ENCODE measurements around the gene MYH15. TPM values are rescaled to one million over a fixed set of nuclear protein-coding genes. Genes with fewer than 3 reads are reported as not detected.

Gene MYH15
- total RNA-seq, 1 experiment from 2014 or later, result 0.09 TPM

DNA sequence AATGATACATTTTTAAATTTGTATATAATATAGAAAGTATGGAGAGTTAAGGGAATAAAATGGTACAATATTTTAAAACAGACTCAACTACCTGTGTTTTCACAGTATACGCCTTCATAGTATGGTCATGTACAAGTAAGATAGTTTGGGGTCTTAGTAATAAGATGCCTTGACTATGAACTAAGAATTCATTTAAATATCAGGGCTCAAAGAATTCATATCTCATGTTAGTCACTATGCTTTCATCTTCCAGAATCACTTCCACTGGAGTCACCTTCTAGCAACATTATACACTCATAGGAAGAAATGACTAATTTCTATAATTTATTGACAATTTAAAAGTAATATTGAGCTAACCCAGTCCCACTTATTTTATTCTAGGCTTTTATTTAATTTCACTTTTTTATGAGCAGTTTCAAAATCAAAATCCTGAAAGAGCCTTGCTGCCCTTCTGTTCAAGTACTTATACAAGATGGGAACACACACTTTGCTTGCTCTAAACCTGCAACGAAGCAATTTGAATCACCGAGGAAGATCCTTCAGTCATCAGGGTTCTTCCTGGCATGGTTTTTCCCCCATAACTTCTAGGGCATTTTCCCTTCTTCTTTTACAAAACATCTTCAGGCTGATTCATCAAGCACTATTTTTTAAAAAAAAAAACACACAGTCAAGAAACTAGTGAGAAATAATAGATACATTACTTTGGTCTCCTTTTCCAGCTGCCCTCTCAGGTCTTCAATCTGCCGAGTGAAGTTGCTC is 94.1 kb downstream of the MYH15 start (continued):
- TF ChIP-seq, protein P1, sequence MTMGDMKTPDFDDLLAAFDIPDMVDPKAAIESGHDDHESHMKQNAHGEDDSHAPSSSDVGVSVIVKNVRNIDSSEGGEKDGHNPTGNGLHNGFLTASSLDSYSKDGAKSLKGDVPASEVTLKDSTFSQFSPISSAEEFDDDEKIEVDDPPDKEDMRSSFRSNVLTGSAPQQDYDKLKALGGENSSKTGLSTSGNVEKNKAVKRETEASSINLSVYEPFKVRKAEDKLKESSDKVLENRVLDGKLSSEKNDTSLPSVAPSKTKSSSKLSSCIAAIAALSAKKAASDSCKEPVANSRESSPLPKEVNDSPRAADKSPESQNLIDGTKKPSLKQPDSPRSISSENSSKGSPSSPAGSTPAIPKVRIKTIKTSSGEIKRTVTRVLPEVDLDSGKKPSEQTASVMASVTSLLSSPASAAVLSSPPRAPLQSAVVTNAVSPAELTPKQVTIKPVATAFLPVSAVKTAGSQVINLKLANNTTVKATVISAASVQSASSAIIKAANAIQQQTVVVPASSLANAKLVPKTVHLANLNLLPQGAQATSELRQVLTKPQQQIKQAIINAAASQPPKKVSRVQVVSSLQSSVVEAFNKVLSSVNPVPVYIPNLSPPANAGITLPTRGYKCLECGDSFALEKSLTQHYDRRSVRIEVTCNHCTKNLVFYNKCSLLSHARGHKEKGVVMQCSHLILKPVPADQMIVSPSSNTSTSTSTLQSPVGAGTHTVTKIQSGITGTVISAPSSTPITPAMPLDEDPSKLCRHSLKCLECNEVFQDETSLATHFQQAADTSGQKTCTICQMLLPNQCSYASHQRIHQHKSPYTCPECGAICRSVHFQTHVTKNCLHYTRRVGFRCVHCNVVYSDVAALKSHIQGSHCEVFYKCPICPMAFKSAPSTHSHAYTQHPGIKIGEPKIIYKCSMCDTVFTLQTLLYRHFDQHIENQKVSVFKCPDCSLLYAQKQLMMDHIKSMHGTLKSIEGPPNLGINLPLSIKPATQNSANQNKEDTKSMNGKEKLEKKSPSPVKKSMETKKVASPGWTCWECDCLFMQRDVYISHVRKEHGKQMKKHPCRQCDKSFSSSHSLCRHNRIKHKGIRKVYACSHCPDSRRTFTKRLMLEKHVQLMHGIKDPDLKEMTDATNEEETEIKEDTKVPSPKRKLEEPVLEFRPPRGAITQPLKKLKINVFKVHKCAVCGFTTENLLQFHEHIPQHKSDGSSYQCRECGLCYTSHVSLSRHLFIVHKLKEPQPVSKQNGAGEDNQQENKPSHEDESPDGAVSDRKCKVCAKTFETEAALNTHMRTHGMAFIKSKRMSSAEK (CRISPR knock-in tag; IDR thresholded peaks at IDR 0.05; ENCODE audit: borderline replicate concordance), result no peak
- no peak for TF ChIP-seq GABPB1 (CRISPR knock-in tag; IDR thresholded peaks at IDR 0.05)

GRCh38 chr3:108415661-108416060 is 94.7 kb downstream of the MYH15 start:
- Mint-ChIP-seq H3K4me1 (no peaks in the 10 kb centered on the region), H3K27ac (no peak overlapping the region), H3K36me3 (no peaks in the 10 kb centered on the region), H3K27me3 (ENCODE audit: low read depth) (no peaks in the 10 kb centered on the region; the same call in 1 of the 2 replicates), H3K4me3 (no peak overlapping the region), H3K9me3 (peaks cover 9% of the 10 kb centered on the region; the same call in 1 of the 2 replicates)
- DNase-seq (ENCODE audit: low spot score), result no peak
- TF ChIP-seq ZNF121 (CRISPR knock-in tag; IDR thresholded peaks at IDR 0.05), result no peak
- TF ChIP-seq GTF2I (CRISPR knock-in tag; conservative IDR thresholded peaks at IDR 0.05), result no peak
- TF ChIP-seq, protein P2, sequence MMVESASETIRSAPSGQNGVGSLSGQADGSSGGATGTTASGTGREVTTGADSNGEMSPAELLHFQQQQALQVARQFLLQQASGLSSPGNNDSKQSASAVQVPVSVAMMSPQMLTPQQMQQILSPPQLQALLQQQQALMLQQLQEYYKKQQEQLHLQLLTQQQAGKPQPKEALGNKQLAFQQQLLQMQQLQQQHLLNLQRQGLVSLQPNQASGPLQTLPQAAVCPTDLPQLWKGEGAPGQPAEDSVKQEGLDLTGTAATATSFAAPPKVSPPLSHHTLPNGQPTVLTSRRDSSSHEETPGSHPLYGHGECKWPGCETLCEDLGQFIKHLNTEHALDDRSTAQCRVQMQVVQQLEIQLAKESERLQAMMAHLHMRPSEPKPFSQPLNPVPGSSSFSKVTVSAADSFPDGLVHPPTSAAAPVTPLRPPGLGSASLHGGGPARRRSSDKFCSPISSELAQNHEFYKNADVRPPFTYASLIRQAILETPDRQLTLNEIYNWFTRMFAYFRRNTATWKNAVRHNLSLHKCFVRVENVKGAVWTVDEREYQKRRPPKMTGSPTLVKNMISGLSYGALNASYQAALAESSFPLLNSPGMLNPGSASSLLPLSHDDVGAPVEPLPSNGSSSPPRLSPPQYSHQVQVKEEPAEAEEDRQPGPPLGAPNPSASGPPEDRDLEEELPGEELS (CRISPR knock-in tag; IDR thresholded peaks at IDR 0.05), result no peak
- TF ChIP-seq ATF6 (CRISPR knock-in tag; IDR thresholded peaks at IDR 0.05), result no peak
- TF ChIP-seq, protein P3, sequence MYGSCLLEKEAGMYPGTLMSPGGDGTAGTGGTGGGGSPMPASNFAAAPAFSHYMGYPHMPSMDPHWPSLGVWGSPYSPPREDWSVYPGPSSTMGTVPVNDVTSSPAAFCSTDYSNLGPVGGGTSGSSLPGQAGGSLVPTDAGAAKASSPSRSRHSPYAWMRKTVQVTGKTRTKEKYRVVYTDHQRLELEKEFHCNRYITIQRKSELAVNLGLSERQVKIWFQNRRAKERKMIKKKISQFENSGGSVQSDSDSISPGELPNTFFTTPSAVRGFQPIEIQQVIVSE (CRISPR knock-in tag; IDR thresholded peaks at IDR 0.05; ENCODE audit: borderline replicate concordance), result no peak
- ChIA-PET POLR2A (no interaction called here), CTCF (no interaction called here)
- no peak for ATAC-seq

- ATAC-seq, result no peak
- no peaks in the 10 kb centered on the region; the same call in 1 of the 2 replicates for H3K27me3 Mint-ChIP-seq (ENCODE audit: low read depth)
- no peak overlapping the region for H3K4me3 Mint-ChIP-seq
- no peaks in the 10 kb centered on the region for H3K36me3 Mint-ChIP-seq
- ChIA-PET POLR2A (no interaction called here), CTCF (interaction anchor here (0.8 kb wide), 1 partner anchor 64 kb away, joined by 3 read pairs; no protein-coding TSS in a partner anchor)
- H3K27ac Mint-ChIP-seq, result no peak overlapping the region
- H3K4me1 Mint-ChIP-seq, result no peaks in the 10 kb centered on the region
- no peak for DNase-seq (ENCODE audit: low spot score)
- peaks cover 10% of the 10 kb centered on the region; the same call in 1 of the 2 replicates for H3K9me3 Mint-ChIP-seq
- no peak for TF ChIP-seq MAX (CRISPR knock-in tag; IDR thresholded peaks at IDR 0.05)
- no peak for TF ChIP-seq NFATC4 (CRISPR knock-in tag; IDR thresholded peaks at IDR 0.05)
- no peak for TF ChIP-seq TEAD4 (CRISPR knock-in tag; IDR thresholded peaks at IDR 0.05)
- TF ChIP-seq, protein P1 (CRISPR knock-in tag; IDR thresholded peaks at IDR 0.05; ENCODE audit: borderline replicate concordance), result no peak
- TF ChIP-seq NR1H2 (CRISPR knock-in tag; IDR thresholded peaks at IDR 0.05), result no peak
- no peak for TF ChIP-seq JUN (CRISPR knock-in tag; IDR thresholded peaks at IDR 0.05)
- no peak for TF ChIP-seq GABPB1 (CRISPR knock-in tag; IDR thresholded peaks at IDR 0.05)
- no peak for TF ChIP-seq GRHL2 (CRISPR knock-in tag; IDR thresholded peaks at IDR 0.05; ENCODE audit: insufficient replicate concordance, severe bottlenecking)
- no peak for TF ChIP-seq ZNF396 (CRISPR knock-in tag; IDR thresholded peaks at IDR 0.05; ENCODE audit: borderline replicate concordance)
- no peak for TF ChIP-seq EMX1 (CRISPR knock-in tag; IDR thresholded peaks at IDR 0.05)
- no peak for TF ChIP-seq PREB (CRISPR knock-in tag; IDR thresholded peaks at IDR 0.05; ENCODE audit: borderline replicate concordance)
Measured at GRCh38 chr3:108414007-108414406, 96.4 kb downstream of the MYH15 start.
